HG03378 (cell line): ENCODE data around the gene EFCAB6.

Source experiments
- ATAC-seq: cut with Tn5 transposase; IDR thresholded peaks from one replicate; pipeline ENCODE4 v1.9.1; 2021; ENCODE audit warnings: mild to moderate bottlenecking, moderate library complexity; ENCODE audit not compliant: unreplicated experiment

EFCAB6 gene

GRCh38 chr22:43533656-43534428, 278.3 kb downstream of the EFCAB6 start:
- no peak for ATAC-seq

- ATAC-seq, result no peak
Observed at GRCh38 chr22:43533156-43533530, 279.0 kb downstream of the EFCAB6 start.

- no peak for ATAC-seq
Observed at GRCh38 chr22:43532301-43533155, 279.6 kb downstream of the EFCAB6 start.

GRCh38 chr22:43531651-43532050, 280.5 kb downstream of the EFCAB6 start:
- no peak for ATAC-seq

- ATAC-seq, result no peak
Observed at GRCh38 chr22:43530349-43531201, 281.5 kb downstream of the EFCAB6 start.

- no peak for ATAC-seq
Observed at GRCh38 chr22:43529934-43530333, 282.2 kb downstream of the EFCAB6 start.

GRCh38 chr22:43529461-43529860, 282.6 kb downstream of the EFCAB6 start:
- no peak for ATAC-seq

GRCh38 chr22:43528601-43529360, 283.3 kb downstream of the EFCAB6 start:
- no peak for ATAC-seq

- ATAC-seq, result no peak
Observed at GRCh38 chr22:43526946-43527345, 285.2 kb downstream of the EFCAB6 start.

- no peak for ATAC-seq
Observed at GRCh38 chr22:43526117-43526655, 285.9 kb downstream of the EFCAB6 start.

GRCh38 chr22:43521716-43522115, 290.4 kb downstream of the EFCAB6 start:
- no peak for ATAC-seq

GRCh38 chr22:43520632-43521039, 291.5 kb downstream of the EFCAB6 start:
- ATAC-seq, result no peak

GRCh38 chr22:43516996-43517635, 295.0 kb downstream of the EFCAB6 start:
- ATAC-seq, result no peak

- ATAC-seq, result no peak
Observed at GRCh38 chr22:43516386-43516785, 295.7 kb downstream of the EFCAB6 start.

- no peak for ATAC-seq
Observed at GRCh38 chr22:43515902-43516301, 296.2 kb downstream of the EFCAB6 start.

GRCh38 chr22:43515411-43515810, 296.7 kb downstream of the EFCAB6 start:
- ATAC-seq, result no peak

- no peak for ATAC-seq
Observed at GRCh38 chr22:43514476-43515157, 297.5 kb downstream of the EFCAB6 start.

- ATAC-seq, result no peak
Observed at GRCh38 chr22:43512279-43512678, 299.8 kb downstream of the EFCAB6 start.

GRCh38 chr22:43511276-43511910, 300.7 kb downstream of the EFCAB6 start:
- ATAC-seq, result no peak
